UCSD-AML1 (cell line): Measurements from ENCODE around the gene PTPRK.
"Not testable (repeated sequence)": the region's sequence is repeated elsewhere in the genome, so short reads cannot be mapped to it uniquely, and the experiment has no call there.

Experiments
- DNase-seq: peaks from one replicate; lab custom pipeline; 2025; ENCODE audit not compliant: unreplicated experiment; lab: John Stamatoyannopoulos, UW

Gene PTPRK

GRCh38 chr6:128491610-128492206, 28.7 kb downstream of the PTPRK start:
- DNase-seq = no peak

GRCh38 chr6:128491100-128491581, 29.3 kb downstream of the PTPRK start:
- DNase-seq = no peak

- DNase-seq = no peak
Observed at GRCh38 chr6:128487746-128488145, 32.7 kb downstream of the PTPRK start.

GRCh38 chr6:128487055-128487454, 33.3 kb downstream of the PTPRK start:
- no peak for DNase-seq

- not testable (repeated sequence) for DNase-seq
Observed at GRCh38 chr6:128486580-128486979, 33.8 kb downstream of the PTPRK start.

- no peak for DNase-seq
Observed at GRCh38 chr6:128483472-128484135, 36.8 kb downstream of the PTPRK start.

GRCh38 chr6:128482642-128483041, 37.8 kb downstream of the PTPRK start:
- DNase-seq = no peak

- DNase-seq = no peak
Observed at GRCh38 chr6:128479991-128480390, 40.4 kb downstream of the PTPRK start.

- DNase-seq = no peak
Observed at GRCh38 chr6:128479048-128479666, 41.2 kb downstream of the PTPRK start.

GRCh38 chr6:128478230-128479047, 42.0 kb downstream of the PTPRK start:
- no peak for DNase-seq

GRCh38 chr6:128474933-128475332, 45.5 kb downstream of the PTPRK start:
- no peak for DNase-seq

- no peak for DNase-seq
Observed at GRCh38 chr6:128474481-128474880, 45.9 kb downstream of the PTPRK start.

- DNase-seq = no peak
Observed at GRCh38 chr6:128471907-128472306, 48.5 kb downstream of the PTPRK start.

GRCh38 chr6:128465368-128466343, 54.7 kb downstream of the PTPRK start:
- DNase-seq = no peak

GRCh38 chr6:128464790-128465189, 55.6 kb downstream of the PTPRK start:
- no peak for DNase-seq

- DNase-seq = no peak
Observed at GRCh38 chr6:128463942-128464341, 56.5 kb downstream of the PTPRK start.

GRCh38 chr6:128461501-128461900, 58.9 kb downstream of the PTPRK start:
- DNase-seq = no peak

GRCh38 chr6:128456510-128457230, 63.7 kb downstream of the PTPRK start:
- no peak for DNase-seq

GRCh38 chr6:128455959-128456358, 64.4 kb downstream of the PTPRK start:
- no peak for DNase-seq

- DNase-seq = no peak
Observed at GRCh38 chr6:128452713-128453112, 67.7 kb downstream of the PTPRK start.
